IMR-90 (cell line): ENCODE measurements around the gene DTHD1. TPM values are rescaled to one million over a fixed set of nuclear protein-coding genes. Genes with fewer than 3 reads are reported as not detected.

Experiments used
- ATAC-seq: fragments of 200-7000 bp; cut with Tn5 transposase; 2 replicates; pipeline ENCODE4 v1.9.1; 2020; ENCODE audit warnings: low read depth, mild to moderate bottlenecking, moderate library complexity
- BruUV-seq: library from RNA; stranded (reverse); fragments of 400-500 nt; replicated peaks from 2 replicates; lab custom pipeline; 2021; lab: Mats Ljungman, UMichigan
- CTCF ChIA-PET: fragments of 300-600 bp; formaldehyde crosslinking; extraction: SDS; loops from one replicate; lab custom pipeline; 2021; ENCODE audit warnings: antibody characterized with exemption; lab: Yijun Ruan, JAX
- POLR2A ChIA-PET: fragments of 300-600 bp; sonication (Branson Sonifier 250); formaldehyde crosslinking; loops from one replicate; lab custom pipeline; 2022; ENCODE audit warnings: antibody characterized with exemption; ENCODE audit not compliant: unreplicated experiment; lab: Charles Lee
- DNase-seq: peaks from one replicate; pipeline ENCODE4 v3.0.0; 2013
- H2AFZ ChIP-seq: replicated peaks from 2 replicates; pipeline ENCODE3; 2013; ENCODE audit warnings: low read length, mild to moderate bottlenecking; ENCODE audit not compliant: poor library complexity
- H2AK5ac ChIP-seq: 2 replicates; pipeline ENCODE4 v1.6.1; 2013; ENCODE audit warnings: low read depth, low read length, inconsistent platforms
- H2AK9ac ChIP-seq: replicated peaks from 2 replicates; pipeline ENCODE3; 2013; ENCODE audit warnings: mild to moderate bottlenecking, low read depth, low read length, moderate library complexity; ENCODE audit not compliant: poor library complexity
- H2BK120ac ChIP-seq: 2 replicates; pipeline ENCODE4 v1.6.1; 2013; ENCODE audit warnings: low read depth, low read length, inconsistent platforms
- H2BK15ac ChIP-seq: 3 replicates; pipeline ENCODE4 v1.6.1; 2013; ENCODE audit warnings: low read depth, low read length, inconsistent platforms
- H2BK20ac ChIP-seq: 2 replicates; pipeline ENCODE4 v1.6.1; 2013; ENCODE audit warnings: low read depth, mild to moderate bottlenecking, inconsistent platforms, low read length, moderate library complexity
- H2BK5ac ChIP-seq: 2 replicates; pipeline ENCODE4 v1.6.1; 2013; ENCODE audit warnings: mild to moderate bottlenecking, low read depth, low read length, inconsistent platforms; ENCODE audit not compliant: poor library complexity, severe bottlenecking
- H3K14ac ChIP-seq: replicated peaks from 2 replicates; pipeline ENCODE4 v1.6.1; 2013; ENCODE audit warnings: low read depth, low read length, inconsistent platforms
- H3K18ac ChIP-seq: 2 replicates; pipeline ENCODE4 v1.6.1; 2013; ENCODE audit warnings: low read depth, low read length, control low read depth
- H3K23ac ChIP-seq: 2 replicates; pipeline ENCODE4 v1.6.1; 2013; ENCODE audit warnings: low read depth, low read length, inconsistent platforms
- H3K27ac ChIP-seq: 2 replicates; pipeline ENCODE4 v1.5.1; 2013; ENCODE audit warnings: mild to moderate bottlenecking, control low read depth, low read length; ENCODE audit not compliant: insufficient read depth
- H3K27me3 ChIP-seq: 2 replicates; pipeline ENCODE4 v1.6.1; 2013; ENCODE audit warnings: low read length; ENCODE audit not compliant: control insufficient read depth, insufficient read depth
- H3K36me3 ChIP-seq: 2 replicates; pipeline ENCODE4 v1.6.1; 2013; ENCODE audit warnings: low read length, mixed read lengths; ENCODE audit not compliant: control insufficient read depth, insufficient read depth
- H3K4ac ChIP-seq: 2 replicates; pipeline ENCODE4 v1.6.1; 2013; ENCODE audit warnings: low read depth, low read length, inconsistent platforms
- H3K4me1 ChIP-seq: 2 replicates; pipeline ENCODE4 v1.6.1; 2013; ENCODE audit warnings: low read length, mixed read lengths; ENCODE audit not compliant: control insufficient read depth, insufficient read depth
- H3K4me2 ChIP-seq: 2 replicates; pipeline ENCODE4 v1.6.1; 2013; ENCODE audit warnings: low read depth, mild to moderate bottlenecking, control low read depth, low read length, moderate library complexity
- H3K4me3 ChIP-seq: 2 replicates; pipeline ENCODE4 v1.5.1; 2013; ENCODE audit warnings: low read depth, mild to moderate bottlenecking, control low read depth, low read length, moderate library complexity; ENCODE audit not compliant: insufficient read depth
- H3K56ac ChIP-seq: 2 replicates; pipeline ENCODE4 v1.6.1; 2013; ENCODE audit warnings: low read length, inconsistent platforms; ENCODE audit not compliant: insufficient read depth; ENCODE audit errors: extremely low read depth
- H3K79me1 ChIP-seq, 2 experiments: 2 replicates each; pipeline ENCODE4 v1.6.1; 2013; ENCODE audit warnings: low read length in 2 of 2, inconsistent platforms in 1 of 2, low read depth in 1 of 2
- H3K9ac ChIP-seq: 2 replicates; pipeline ENCODE4 v1.6.1; 2013; ENCODE audit warnings: low read depth, low read length, control low read depth
- H3K9me1 ChIP-seq: 2 replicates; pipeline ENCODE4 v1.6.1; 2013; ENCODE audit warnings: low read length, inconsistent platforms; ENCODE audit not compliant: insufficient read depth
- H3K9me3 ChIP-seq: 2 replicates; pipeline ENCODE4 v1.6.1; 2013; ENCODE audit warnings: low read length; ENCODE audit not compliant: control insufficient read depth, insufficient read depth
- H4K20me1 ChIP-seq: 2 replicates; pipeline ENCODE4 v1.6.1; 2013; ENCODE audit warnings: low read length, inconsistent platforms; ENCODE audit not compliant: insufficient read depth
- H4K5ac ChIP-seq: 2 replicates; pipeline ENCODE4 v1.6.1; 2013; ENCODE audit warnings: mild to moderate bottlenecking, low read depth, low read length, control low read depth
- H4K8ac ChIP-seq, 2 experiments: 2 replicates each; pipeline ENCODE4 v1.6.1; 2013; ENCODE audit warnings: low read depth in 2 of 2, low read length in 2 of 2, control low read depth in 1 of 2, inconsistent platforms in 1 of 2
- H4K91ac ChIP-seq: 2 replicates; pipeline ENCODE4 v1.6.1; 2013; ENCODE audit warnings: low read depth, low read length, inconsistent platforms; ENCODE audit not compliant: insufficient read depth
- BHLHE40 ChIP-seq: fragments of 150-350 bp; IDR thresholded peaks from 2 replicates; pipeline ENCODE4 v1.6.1; 2016; ENCODE audit warnings: mild to moderate bottlenecking, low read depth, low read length
- CEBPB ChIP-seq: IDR thresholded peaks from 2 replicates; pipeline ENCODE4 v1.6.1; 2012; ENCODE audit warnings: low read depth, low read length, improper control_type of control experiment
- CHD1 ChIP-seq: IDR thresholded peaks from 2 replicates; pipeline ENCODE4 v1.6.1; 2012; ENCODE audit warnings: low read depth, low read length, improper control_type of control experiment
- FOS ChIP-seq: fragments of 150-350 bp; IDR thresholded peaks from 2 replicates; pipeline ENCODE4 v1.6.1; 2016; ENCODE audit warnings: low read depth, low read length
- MAFK ChIP-seq: IDR thresholded peaks from 2 replicates; pipeline ENCODE4 v1.6.1; 2012; ENCODE audit warnings: low read depth, low read length, improper control_type of control experiment
- MAZ ChIP-seq: IDR thresholded peaks from 2 replicates; pipeline ENCODE4 v1.6.1; 2012; ENCODE audit warnings: low read depth, mild to moderate bottlenecking, low read length, improper control_type of control experiment, moderate library complexity, borderline replicate concordance
- MXI1 ChIP-seq: IDR thresholded peaks from 2 replicates; pipeline ENCODE4 v1.6.1; 2012; ENCODE audit warnings: low read depth, mild to moderate bottlenecking, low read length, moderate library complexity, borderline replicate concordance
- NFE2L2 ChIP-seq: fragments of 150-350 bp; IDR thresholded peaks from 2 replicates; pipeline ENCODE4 v1.6.1; 2016; ENCODE audit warnings: low read depth, mild to moderate bottlenecking, low read length
- POLR2A ChIP-seq: IDR thresholded peaks from 2 replicates; pipeline ENCODE4 v1.6.1; 2012; ENCODE audit warnings: mild to moderate bottlenecking, low read depth, low read length
- RAD21 ChIP-seq: IDR thresholded peaks from 2 replicates; pipeline ENCODE4 v1.6.1; 2012; ENCODE audit warnings: low read length, improper control_type of control experiment
- RCOR1 ChIP-seq: IDR thresholded peaks from 2 replicates; pipeline ENCODE4 v1.6.1; 2012; ENCODE audit warnings: mild to moderate bottlenecking, low read length, improper control_type of control experiment; ENCODE audit not compliant: insufficient replicate concordance
- RFX5 ChIP-seq: IDR thresholded peaks from 2 replicates; pipeline ENCODE4 v1.8.0; 2012; ENCODE audit warnings: low read depth, mild to moderate bottlenecking, low read length, moderate library complexity
- SMC3 ChIP-seq: fragments of 150-350 bp; IDR thresholded peaks from 2 replicates; pipeline ENCODE4 v1.6.1; 2016; ENCODE audit warnings: low read depth, mild to moderate bottlenecking, antibody characterized with exemption, low read length, moderate library complexity
- WGBS, 2 experiments: methylation state at CpG; one replicate each; pipeline versions ENCODE4 v1.1.5 to v1.1.7; 2013; ENCODE audit warnings: missing lambda C conversion rate in 2 of 2; ENCODE audit not compliant: insufficient read length in 1 of 2; ENCODE audit errors: extremely low coverage in 2 of 2; 5-methylcytosine and 5-hydroxymethylcytosine counted together
- dilution Hi-C: fragments of 300-500 bp; cut with HindIII; formaldehyde crosslinking; loops from one replicate; pipeline ENCODE4 v1.14.3; 2018; ENCODE audit warnings: low sequenced_read_pairs; ENCODE audit not compliant: unreplicated experiment
- in situ Hi-C: fragments of 300-500 bp; cut with MboI; formaldehyde crosslinking; loops from 3 replicates; pipeline ENCODE4 v1.14.3; 2019; ENCODE audit warnings: low sequenced_read_pairs, inconsistent platforms, mixed read lengths
- intact Hi-C: fragments of 100-400 bp; cut with micrococcal nuclease; formaldehyde crosslinking; loops from 2 replicates; pipeline ENCODE4 v1.10.0; 2022
- polyA plus RNA-seq, 3 experiments: library from polyadenylated mRNA; depleted of rRNA; stranded (reverse); fragments of >200 nt; gene quantifications; 2 replicates each; pipeline ENCODE4 v1.2.3, GENCODE V29; 2012; ENCODE audit warnings: low replicate concordance in 1 of 3
- total RNA-seq: library from RNA; depleted of rRNA; stranded (reverse); fragments of >200 nt; gene quantifications from 2 replicates; pipeline ENCODE4 v1.2.3, GENCODE V29; 2012
- TF ChIP-seq, protein P1 (sequence below): fragments of 150-350 bp; IDR thresholded peaks from 2 replicates; pipeline ENCODE4 v1.6.1; 2016; ENCODE audit warnings: low read depth, mild to moderate bottlenecking, low read length, moderate library complexity, borderline replicate concordance
- TF ChIP-seq, protein P2 (sequence below): conservative IDR thresholded peaks from 2 replicates; pipeline ENCODE4 v1.5.1; 2012; ENCODE audit warnings: mild to moderate bottlenecking, low read depth, low read length, improper control_type of control experiment
- TF ChIP-seq, protein P3 (sequence below): fragments of 150-350 bp; IDR thresholded peaks from 2 replicates; pipeline ENCODE4 v1.6.1; 2017; ENCODE audit warnings: mild to moderate bottlenecking, antibody characterized with exemption, low read length, low read depth

DTHD1 gene
- total and polyA plus RNA-seq, 2 of the 4 experiments (the other 2 are of a cell fraction) = not detected

DNA sequence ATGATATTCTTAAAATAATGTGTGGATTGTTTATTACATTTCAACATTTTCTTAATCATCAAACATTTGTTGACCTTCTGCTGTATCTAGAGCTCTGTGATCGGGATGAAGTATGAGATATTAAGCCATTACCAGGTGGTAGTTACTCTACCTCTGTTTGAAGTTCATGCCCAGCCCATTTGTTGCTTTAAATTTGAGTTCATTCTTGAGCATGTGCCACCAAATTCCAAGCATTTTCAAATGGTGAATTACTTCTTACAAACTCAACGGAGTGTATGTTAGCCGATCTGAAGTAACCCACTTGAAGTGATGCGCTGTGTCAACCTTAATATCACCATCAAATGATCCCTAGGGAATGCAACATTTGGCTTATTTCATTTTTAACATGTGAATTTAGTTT lies 7.3 kb upstream of the DTHD1 start:
- Histone ChIP-seq H2BK20ac (no peak overlapping the region), H4K20me1 (no peaks in the 10 kb centered on the region), H3K4ac (no peak overlapping the region), H2BK15ac (no peak overlapping the region), H3K27ac (no peak overlapping the region), H4K5ac (no peak overlapping the region), H3K18ac (no peak overlapping the region), H3K9me1 (no peaks in the 10 kb centered on the region), H4K91ac (no peak overlapping the region), H3K4me1 (no peaks in the 10 kb centered on the region), H3K79me1 (no peaks in the 10 kb centered on the region), H3K4me2 (no peak overlapping the region), H2BK120ac (no peak overlapping the region), H3K4me3 (no peak overlapping the region), H3K23ac (no peak overlapping the region), H2BK5ac (no peak overlapping the region), H2AK9ac (no peak overlapping the region), H3K36me3 (no peaks in the 10 kb centered on the region), H4K8ac (no peak overlapping the region), H3K56ac (no peak overlapping the region), H2AK5ac (no peak overlapping the region), H3K27me3 (no peaks in the 10 kb centered on the region), H3K9me3 (no peaks in the 10 kb centered on the region), H3K14ac (no peak overlapping the region), H2AFZ (no peak overlapping the region), H3K9ac (no peak overlapping the region)
- ChIA-PET CTCF (no interaction called here), POLR2A (no interaction called here)
- no peak for DNase-seq
- in situ Hi-C loops (no loop called here), dilution Hi-C loops (no loop called here), intact Hi-C loops (no loop called here)
- BruUV-seq = no TSS peak
- TF ChIP-seq MAFK (no peak), SMC3 (no peak), CEBPB (no peak), MAZ (no peak), POLR2A (no peak), CHD1 (no peak), BHLHE40 (no peak), MXI1 (no peak), NFE2L2 (no peak), FOS (no peak), RCOR1 (no peak), RAD21 (no peak), RFX5 (no peak)
- TF ChIP-seq, protein P1, sequence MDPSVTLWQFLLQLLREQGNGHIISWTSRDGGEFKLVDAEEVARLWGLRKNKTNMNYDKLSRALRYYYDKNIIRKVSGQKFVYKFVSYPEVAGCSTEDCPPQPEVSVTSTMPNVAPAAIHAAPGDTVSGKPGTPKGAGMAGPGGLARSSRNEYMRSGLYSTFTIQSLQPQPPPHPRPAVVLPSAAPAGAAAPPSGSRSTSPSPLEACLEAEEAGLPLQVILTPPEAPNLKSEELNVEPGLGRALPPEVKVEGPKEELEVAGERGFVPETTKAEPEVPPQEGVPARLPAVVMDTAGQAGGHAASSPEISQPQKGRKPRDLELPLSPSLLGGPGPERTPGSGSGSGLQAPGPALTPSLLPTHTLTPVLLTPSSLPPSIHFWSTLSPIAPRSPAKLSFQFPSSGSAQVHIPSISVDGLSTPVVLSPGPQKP = no peak
- TF ChIP-seq, protein P2, sequence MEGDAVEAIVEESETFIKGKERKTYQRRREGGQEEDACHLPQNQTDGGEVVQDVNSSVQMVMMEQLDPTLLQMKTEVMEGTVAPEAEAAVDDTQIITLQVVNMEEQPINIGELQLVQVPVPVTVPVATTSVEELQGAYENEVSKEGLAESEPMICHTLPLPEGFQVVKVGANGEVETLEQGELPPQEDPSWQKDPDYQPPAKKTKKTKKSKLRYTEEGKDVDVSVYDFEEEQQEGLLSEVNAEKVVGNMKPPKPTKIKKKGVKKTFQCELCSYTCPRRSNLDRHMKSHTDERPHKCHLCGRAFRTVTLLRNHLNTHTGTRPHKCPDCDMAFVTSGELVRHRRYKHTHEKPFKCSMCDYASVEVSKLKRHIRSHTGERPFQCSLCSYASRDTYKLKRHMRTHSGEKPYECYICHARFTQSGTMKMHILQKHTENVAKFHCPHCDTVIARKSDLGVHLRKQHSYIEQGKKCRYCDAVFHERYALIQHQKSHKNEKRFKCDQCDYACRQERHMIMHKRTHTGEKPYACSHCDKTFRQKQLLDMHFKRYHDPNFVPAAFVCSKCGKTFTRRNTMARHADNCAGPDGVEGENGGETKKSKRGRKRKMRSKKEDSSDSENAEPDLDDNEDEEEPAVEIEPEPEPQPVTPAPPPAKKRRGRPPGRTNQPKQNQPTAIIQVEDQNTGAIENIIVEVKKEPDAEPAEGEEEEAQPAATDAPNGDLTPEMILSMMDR = no peak
- TF ChIP-seq, protein P3, sequence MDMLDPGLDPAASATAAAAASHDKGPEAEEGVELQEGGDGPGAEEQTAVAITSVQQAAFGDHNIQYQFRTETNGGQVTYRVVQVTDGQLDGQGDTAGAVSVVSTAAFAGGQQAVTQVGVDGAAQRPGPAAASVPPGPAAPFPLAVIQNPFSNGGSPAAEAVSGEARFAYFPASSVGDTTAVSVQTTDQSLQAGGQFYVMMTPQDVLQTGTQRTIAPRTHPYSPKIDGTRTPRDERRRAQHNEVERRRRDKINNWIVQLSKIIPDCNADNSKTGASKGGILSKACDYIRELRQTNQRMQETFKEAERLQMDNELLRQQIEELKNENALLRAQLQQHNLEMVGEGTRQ = no peak
- ATAC-seq = no peak
- WGBS, 2 experiments = no CpG with 5 or more reads among the region's 4 CpGs
